ENCODE results near the gene DNTTIP2. TPM values are rescaled to one million over a fixed set of nuclear protein-coding genes. Genes with fewer than 3 reads are reported as not detected.
A peak's percentile ranks its signal among the peaks of the same experiment; 100 is the strongest.

DNTTIP2 gene
- total and polyA plus RNA-seq, 9 of the 15 experiments (the other 6 are each of a cell fraction or from before 2014, with no cell fraction given) = 50.4 to 138 (median 97.0) TPM

DNA sequence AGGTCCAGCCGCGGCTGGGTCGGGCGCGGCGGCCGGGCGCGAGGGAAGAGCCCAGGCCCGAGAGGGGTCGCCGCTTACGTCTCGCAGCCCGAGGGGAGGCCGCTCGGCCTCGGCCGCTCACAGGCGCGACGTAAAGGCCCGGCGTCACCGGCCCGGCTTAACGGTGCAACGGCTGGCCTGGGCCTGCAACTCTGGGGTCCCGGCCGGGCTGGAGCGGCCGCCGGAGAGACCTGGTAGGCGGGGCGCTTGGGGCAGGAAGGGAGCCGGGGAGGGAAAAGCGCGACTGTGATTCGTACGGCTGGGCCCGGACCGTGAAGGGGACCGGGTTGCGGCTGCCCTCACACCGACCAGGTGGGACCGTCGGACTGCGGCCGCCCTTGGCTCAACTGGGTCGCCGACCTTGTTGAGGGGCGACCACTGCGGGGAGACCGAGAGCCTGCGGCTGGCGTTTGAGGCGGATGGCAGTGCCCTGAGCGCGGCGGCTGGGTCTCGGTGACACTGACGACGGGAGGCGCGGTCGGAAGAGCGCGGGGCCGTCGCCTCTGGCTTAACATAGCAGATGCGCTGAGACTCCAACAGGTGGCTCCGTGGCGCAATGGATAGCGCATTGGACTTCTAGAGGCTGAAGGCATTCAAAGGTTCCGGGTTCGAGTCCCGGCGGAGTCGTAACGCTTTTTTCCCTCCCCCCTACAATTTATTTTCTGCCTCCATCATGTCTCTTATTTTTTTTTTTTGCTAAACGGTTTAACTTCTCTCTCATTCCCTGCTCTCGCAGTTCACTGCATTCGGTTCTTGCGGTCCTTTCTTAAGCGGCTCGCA, 31.8 kb downstream of the DNTTIP2 start (continued):
- TF ChIP-seq, protein P1, sequence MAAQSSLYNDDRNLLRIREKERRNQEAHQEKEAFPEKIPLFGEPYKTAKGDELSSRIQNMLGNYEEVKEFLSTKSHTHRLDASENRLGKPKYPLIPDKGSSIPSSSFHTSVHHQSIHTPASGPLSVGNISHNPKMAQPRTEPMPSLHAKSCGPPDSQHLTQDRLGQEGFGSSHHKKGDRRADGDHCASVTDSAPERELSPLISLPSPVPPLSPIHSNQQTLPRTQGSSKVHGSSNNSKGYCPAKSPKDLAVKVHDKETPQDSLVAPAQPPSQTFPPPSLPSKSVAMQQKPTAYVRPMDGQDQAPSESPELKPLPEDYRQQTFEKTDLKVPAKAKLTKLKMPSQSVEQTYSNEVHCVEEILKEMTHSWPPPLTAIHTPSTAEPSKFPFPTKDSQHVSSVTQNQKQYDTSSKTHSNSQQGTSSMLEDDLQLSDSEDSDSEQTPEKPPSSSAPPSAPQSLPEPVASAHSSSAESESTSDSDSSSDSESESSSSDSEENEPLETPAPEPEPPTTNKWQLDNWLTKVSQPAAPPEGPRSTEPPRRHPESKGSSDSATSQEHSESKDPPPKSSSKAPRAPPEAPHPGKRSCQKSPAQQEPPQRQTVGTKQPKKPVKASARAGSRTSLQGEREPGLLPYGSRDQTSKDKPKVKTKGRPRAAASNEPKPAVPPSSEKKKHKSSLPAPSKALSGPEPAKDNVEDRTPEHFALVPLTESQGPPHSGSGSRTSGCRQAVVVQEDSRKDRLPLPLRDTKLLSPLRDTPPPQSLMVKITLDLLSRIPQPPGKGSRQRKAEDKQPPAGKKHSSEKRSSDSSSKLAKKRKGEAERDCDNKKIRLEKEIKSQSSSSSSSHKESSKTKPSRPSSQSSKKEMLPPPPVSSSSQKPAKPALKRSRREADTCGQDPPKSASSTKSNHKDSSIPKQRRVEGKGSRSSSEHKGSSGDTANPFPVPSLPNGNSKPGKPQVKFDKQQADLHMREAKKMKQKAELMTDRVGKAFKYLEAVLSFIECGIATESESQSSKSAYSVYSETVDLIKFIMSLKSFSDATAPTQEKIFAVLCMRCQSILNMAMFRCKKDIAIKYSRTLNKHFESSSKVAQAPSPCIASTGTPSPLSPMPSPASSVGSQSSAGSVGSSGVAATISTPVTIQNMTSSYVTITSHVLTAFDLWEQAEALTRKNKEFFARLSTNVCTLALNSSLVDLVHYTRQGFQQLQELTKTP (IDR thresholded peaks at IDR 0.05; ENCODE audit: low read depth in 1 of 2, partially characterized antibody in 2 of 2) = peak in 1 of 2 experiments; percentile 71
- peak; percentile 77; the same call in 1 of the 2 replicates for TF ChIP-seq TARDBP (IDR thresholded peaks at IDR 0.05)
- TF ChIP-seq TFAM (CRISPR knock-in tag; conservative IDR thresholded peaks at IDR 0.05) = no peak
- TF ChIP-seq, protein P2, sequence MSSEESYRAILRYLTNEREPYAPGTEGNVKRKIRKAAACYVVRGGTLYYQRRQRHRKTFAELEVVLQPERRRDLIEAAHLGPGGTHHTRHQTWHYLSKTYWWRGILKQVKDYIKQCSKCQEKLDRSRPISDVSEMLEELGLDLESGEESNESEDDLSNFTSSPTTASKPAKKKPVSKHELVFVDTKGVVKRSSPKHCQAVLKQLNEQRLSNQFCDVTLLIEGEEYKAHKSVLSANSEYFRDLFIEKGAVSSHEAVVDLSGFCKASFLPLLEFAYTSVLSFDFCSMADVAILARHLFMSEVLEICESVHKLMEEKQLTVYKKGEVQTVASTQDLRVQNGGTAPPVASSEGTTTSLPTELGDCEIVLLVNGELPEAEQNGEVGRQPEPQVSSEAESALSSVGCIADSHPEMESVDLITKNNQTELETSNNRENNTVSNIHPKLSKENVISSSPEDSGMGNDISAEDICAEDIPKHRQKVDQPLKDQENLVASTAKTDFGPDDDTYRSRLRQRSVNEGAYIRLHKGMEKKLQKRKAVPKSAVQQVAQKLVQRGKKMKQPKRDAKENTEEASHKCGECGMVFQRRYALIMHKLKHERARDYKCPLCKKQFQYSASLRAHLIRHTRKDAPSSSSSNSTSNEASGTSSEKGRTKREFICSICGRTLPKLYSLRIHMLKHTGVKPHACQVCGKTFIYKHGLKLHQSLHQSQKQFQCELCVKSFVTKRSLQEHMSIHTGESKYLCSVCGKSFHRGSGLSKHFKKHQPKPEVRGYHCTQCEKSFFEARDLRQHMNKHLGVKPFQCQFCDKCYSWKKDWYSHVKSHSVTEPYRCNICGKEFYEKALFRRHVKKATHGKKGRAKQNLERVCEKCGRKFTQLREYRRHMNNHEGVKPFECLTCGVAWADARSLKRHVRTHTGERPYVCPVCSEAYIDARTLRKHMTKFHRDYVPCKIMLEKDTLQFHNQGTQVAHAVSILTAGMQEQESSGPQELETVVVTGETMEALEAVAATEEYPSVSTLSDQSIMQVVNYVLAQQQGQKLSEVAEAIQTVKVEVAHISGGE (CRISPR knock-in tag; IDR thresholded peaks at IDR 0.05) = peak in 1 of 3 experiments; percentile 81; a peak in 2 of 6 replicates
- TF ChIP-seq ZNF143 (CRISPR knock-in tag; IDR thresholded peaks at IDR 0.05) = peak; percentile 27; the same call in 1 of the 2 replicates
- TF ChIP-seq NFIX (CRISPR knock-in tag; IDR thresholded peaks at IDR 0.05; ENCODE audit: low read depth) = no peak
- no peak for TF ChIP-seq MECOM (CRISPR knock-in tag; IDR thresholded peaks at IDR 0.05)
- peak; percentile 18 for TF ChIP-seq ZNF146 (CRISPR knock-in tag; IDR thresholded peaks at IDR 0.05; ENCODE audit: unreplicated experiment)
- TF ChIP-seq, protein P3, sequence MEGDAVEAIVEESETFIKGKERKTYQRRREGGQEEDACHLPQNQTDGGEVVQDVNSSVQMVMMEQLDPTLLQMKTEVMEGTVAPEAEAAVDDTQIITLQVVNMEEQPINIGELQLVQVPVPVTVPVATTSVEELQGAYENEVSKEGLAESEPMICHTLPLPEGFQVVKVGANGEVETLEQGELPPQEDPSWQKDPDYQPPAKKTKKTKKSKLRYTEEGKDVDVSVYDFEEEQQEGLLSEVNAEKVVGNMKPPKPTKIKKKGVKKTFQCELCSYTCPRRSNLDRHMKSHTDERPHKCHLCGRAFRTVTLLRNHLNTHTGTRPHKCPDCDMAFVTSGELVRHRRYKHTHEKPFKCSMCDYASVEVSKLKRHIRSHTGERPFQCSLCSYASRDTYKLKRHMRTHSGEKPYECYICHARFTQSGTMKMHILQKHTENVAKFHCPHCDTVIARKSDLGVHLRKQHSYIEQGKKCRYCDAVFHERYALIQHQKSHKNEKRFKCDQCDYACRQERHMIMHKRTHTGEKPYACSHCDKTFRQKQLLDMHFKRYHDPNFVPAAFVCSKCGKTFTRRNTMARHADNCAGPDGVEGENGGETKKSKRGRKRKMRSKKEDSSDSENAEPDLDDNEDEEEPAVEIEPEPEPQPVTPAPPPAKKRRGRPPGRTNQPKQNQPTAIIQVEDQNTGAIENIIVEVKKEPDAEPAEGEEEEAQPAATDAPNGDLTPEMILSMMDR (IDR thresholded peaks at IDR 0.05 in 2 of 3, conservative IDR thresholded peaks at IDR 0.05 in 1 of 3; ENCODE audit: insufficient read depth in 2 of 3, low read depth in 1 of 3, low read length in 3 of 3) = peak in 2 of 3 experiments; percentile 2 to 5; a peak in 1 of 6 replicates
- TF ChIP-seq HEY1 (CRISPR knock-in tag; IDR thresholded peaks at IDR 0.05; ENCODE audit: borderline replicate concordance) = no peak
- TF ChIP-seq, protein P4, sequence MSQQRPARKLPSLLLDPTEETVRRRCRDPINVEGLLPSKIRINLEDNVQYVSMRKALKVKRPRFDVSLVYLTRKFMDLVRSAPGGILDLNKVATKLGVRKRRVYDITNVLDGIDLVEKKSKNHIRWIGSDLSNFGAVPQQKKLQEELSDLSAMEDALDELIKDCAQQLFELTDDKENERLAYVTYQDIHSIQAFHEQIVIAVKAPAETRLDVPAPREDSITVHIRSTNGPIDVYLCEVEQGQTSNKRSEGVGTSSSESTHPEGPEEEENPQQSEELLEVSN (IDR thresholded peaks at IDR 0.05; ENCODE audit: borderline replicate concordance in 1 of 2, extremely low read depth in 1 of 2, insufficient read depth in 1 of 2, insufficient read length in 1 of 2, low read depth in 1 of 2, low read length in 1 of 2, poor library complexity in 1 of 2, severe bottlenecking in 1 of 2) = peak in 1 of 2 experiments; percentile 50
- no peak for TF ChIP-seq PPARD (CRISPR knock-in tag; IDR thresholded peaks at IDR 0.05)
- TF ChIP-seq ZNF76 (CRISPR knock-in tag; IDR thresholded peaks at IDR 0.05; ENCODE audit: borderline replicate concordance) = no peak

All from K562 (cell line).